ENCODE measurements around the gene C14orf39. TPM values are rescaled to one million over a fixed set of nuclear protein-coding genes. Genes with fewer than 3 reads are reported as not detected.

The C14orf39 gene, protein sequence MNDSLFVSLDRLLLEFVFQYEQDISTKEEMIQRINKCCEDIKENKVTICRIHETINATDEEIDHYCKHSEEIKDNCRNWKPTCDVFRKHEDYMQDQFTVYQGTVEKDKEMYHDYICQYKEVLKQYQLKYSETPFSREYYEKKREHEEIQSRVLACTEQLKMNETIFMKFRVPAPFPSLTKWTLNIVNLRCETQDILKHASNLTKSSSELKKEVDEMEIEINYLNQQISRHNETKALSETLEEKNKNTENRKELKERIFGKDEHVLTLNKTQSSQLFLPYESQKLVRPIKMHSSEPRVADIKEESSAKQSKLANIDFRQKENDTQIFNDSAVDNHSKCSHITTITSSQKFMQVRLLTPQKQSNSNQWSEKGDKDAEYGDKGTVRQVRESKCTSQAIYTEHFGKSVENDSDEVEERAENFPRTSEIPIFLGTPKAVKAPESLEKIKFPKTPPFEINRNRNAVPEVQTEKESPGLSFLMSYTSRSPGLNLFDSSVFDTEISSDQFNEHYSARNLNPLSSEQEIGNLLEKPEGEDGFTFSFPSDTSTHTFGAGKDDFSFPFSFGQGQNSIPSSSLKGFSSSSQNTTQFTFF
- 0.26 TPM in 1 of 2 replicates, not detected in the other for total RNA-seq

DNA sequence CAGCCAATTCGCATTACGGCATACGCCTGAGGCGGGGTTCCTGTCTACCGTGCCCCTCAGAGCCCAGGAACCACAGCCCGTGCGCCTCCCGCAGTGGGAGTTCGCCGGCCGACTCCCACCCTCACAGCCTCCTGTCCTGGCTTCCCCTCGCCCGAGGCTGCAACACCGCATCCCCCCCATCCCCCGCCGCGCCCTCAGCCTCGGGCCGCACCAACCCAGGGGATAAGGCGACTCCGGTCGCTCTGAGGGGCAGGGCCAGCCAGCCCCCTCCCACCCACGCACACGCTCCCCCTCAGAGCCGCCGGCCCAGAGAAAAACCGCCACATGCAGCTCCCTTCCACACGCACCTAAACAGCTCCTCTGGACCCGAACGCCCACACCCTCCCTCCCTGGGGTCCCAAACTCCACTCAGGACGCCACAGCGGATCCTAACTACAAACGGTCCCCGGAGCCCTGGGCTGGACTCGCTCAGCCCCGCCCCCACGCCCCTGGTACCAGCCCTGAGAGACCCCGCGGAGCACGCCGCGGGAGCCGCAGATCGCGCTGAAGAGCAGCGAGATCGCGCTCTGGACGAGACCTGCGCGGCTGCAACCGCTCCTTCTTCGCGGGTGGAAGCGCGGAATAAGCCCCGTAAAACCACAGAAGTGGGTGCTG is at the start of gene C14orf39:
TSS of gene C14orf39 (minus strand) at position 466 of the 654 bp plus-strand sequence. CDS start 985 bp downstream, outside the sequence.
- DNase-seq (ENCODE audit: low read depth, low spot score): no peak

DNA sequence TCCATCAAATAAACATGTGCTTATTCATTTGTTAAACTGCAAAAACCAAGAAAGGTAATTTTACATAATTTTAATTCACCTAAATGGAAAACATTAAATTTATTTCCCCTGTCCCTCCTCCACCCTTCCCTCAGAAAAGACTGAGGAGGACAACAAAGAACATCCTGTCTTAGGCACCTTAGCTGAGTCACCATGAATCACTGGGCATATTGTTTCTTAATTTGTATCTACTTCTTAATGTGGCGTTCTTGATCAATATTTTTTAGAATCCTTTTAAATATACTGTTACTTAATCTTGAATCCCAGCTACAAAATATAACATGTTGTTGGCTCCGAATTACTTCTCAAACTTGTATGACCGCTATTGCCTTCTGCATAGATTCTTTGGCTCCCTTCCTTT is 46.6 kb upstream of the C14orf39 start:
- DNase-seq (ENCODE audit: low read depth, low spot score): no peak

- DNase-seq (ENCODE audit: low read depth, low spot score): no peak
These were observed 29.8 kb upstream of the C14orf39 start for GRCh38 chr14:60515511-60516289.

DNA sequence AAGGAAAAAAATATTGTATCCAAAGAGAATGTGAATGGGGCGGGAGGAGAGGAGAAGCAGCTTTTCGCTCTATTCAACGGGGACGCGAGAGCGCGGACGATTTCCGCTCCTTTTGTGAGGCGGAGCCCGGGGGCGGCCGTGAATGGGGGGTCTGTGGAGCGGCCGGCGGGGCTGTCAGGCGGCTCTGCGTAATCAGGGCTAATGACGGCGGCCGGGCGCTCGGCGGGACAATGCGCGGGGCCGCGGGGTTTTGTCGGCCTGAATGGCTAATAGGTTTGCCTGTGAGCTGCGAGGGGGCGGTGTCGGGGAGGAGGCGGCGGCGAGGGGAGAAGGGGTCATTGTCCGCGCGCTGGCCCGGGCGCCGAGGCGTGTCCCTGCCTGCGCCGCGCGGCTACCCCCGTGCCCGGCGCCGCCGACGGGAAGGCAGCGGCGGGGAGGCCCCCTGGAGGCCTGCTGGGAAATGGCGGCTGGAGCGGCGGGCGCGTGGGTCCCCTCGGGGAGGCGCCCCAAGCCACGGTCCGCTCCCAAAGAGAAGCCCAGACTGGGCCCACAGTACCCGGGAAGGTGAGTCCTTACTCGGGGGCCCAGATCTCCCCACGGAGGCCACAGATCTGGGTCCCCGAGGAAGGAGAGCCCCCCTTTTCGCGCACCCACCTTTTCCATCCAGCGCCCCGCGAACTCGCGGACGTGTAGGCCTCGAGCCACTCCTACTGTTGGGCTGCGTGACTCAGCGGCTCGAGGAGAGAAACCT is 29.1 kb upstream of the C14orf39 start:
- DNase-seq (ENCODE audit: low read depth, low spot score): no peak

GRCh38 chr14:60514378-60514740 is 28.5 kb upstream of the C14orf39 start:
- DNase-seq (ENCODE audit: low read depth, low spot score): no peak

DNA sequence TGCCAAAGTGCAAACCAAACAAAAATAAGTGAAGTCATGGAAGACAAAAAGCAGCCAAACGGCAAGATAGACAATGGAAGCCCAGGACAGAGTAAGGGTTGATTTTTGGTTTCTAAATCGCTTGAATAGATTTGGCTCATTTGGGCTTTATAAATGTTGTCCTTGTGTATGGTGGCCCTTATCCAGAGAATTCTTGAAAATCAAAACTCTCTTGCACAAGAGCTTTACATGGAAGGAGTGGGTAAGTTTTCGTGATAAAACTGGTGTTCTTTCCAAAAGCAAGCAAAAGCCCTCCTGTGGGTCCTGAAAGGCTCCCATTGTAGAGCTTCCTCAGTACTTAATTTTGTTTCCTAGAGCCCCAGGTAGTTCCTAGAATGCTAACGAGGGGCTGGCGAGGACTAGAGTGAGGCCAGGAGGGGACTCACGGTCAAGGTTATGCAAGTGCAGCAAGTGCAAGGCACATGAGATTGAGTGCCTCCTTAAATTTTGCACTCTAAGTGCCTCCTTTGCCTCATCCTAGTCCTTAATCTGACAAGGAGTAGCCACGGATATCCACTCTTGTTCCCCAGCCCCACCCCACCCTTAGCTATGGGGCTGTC is 27.2 kb upstream of the C14orf39 start:
- DNase-seq (ENCODE audit: low read depth, low spot score): no peak

DNA sequence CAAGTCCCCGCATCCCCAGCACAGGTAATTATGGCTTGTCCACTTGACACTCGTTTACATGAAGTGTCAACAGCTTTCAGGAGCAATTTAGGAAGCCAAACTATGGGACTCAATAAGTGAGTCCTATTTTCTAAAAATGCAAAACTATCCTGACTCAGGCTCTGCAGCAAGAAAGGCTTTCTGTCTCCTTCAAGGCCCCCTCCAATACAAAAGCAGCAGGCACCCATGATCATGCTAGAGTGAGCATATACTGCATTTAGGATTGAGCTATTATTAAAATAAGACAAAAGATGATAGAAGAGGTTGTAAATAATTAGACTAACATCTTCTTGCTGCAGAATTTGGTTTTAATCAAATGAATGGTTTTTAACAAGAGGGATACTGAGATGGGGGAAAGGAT is 26.3 kb upstream of the C14orf39 start:
- DNase-seq (ENCODE audit: low read depth, low spot score): no peak

GRCh38 chr14:60510951-60511599 is 25.2 kb upstream of the C14orf39 start:
- no peak for DNase-seq (ENCODE audit: low read depth, low spot score)

DNA sequence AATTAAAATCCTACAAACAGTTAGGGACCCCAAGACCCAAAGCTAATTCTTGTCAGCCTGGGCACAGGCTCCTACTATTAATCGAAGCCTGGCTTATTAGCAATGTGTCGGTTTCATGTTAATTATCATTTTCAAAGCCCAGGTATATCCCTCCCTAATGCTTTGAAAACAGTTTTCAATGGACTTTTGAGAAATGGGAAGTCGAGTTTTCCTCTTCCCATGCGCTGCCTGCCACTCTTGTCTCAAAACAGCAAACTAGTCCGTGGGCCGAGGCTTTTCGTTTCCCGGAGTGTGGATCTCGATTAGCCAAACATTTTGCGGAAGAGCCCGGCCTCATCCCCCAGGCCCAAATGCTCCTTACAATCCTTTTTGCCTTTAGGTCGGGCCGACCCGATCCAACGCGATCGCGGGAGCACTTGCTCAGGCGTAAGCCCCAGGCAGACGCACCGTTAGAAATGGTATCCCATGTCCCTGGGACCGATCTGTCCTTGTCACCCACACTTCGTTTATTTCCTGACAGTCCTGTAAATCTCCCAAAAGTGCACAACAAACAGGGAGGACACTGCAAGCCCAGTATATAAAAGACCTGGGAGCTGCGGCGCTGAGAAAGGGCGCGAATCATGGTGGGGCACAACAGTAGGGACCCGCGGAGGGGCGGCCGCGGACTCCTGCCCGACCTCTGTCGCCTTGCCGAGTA is 24.5 kb upstream of the C14orf39 start:
- DNase-seq (ENCODE audit: low read depth, low spot score): no peak

GRCh38 chr14:60509438-60510253 is 23.8 kb upstream of the C14orf39 start:
- DNase-seq (ENCODE audit: low read depth, low spot score): no peak

DNA sequence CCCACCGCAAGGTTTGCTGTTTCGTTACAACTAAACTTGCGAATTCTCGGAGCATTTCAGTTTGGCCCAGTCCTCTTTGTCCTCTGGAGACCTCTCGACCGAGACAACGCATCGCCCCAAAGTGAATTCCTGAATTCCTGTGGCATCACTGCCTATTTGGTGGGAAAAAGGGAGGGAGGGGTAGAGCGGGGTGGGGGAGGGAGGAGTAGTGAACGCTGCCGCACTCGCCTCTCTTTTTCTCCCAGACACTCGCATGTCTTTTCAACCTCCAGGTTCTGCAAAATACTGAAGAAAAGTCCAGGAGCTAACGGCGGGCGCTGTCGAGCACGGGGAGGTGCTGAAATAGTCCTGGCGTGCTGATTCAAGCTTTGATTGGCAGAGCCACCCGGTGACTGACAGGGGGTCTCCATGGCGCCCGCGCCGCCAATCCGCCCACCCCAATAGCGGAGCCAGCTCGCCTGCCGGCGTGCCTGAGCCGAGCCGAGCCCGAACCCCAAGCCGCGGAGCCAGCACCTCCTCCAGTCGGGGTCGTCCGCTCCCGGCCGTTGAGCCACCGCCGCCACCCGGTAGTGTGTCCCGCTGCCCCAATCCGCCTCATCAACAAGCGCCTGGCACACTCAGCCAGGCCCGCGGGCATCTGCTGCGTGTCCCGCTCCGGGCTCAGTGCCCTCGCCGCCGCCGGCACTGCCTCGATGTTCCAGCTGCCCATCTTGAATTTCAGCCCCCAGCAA is 23.0 kb upstream of the C14orf39 start, which contains the start of gene SIX6:
TSS of gene SIX6 (plus strand) at position 440 of the 731 bp plus-strand sequence. CDS start at position 693, 253 bp downstream.
- no peak for DNase-seq (ENCODE audit: low read depth, low spot score)

- DNase-seq (ENCODE audit: low read depth, low spot score): no peak
These were observed 22.5 kb upstream of the C14orf39 start for GRCh38 chr14:60508363-60508706.

DNA sequence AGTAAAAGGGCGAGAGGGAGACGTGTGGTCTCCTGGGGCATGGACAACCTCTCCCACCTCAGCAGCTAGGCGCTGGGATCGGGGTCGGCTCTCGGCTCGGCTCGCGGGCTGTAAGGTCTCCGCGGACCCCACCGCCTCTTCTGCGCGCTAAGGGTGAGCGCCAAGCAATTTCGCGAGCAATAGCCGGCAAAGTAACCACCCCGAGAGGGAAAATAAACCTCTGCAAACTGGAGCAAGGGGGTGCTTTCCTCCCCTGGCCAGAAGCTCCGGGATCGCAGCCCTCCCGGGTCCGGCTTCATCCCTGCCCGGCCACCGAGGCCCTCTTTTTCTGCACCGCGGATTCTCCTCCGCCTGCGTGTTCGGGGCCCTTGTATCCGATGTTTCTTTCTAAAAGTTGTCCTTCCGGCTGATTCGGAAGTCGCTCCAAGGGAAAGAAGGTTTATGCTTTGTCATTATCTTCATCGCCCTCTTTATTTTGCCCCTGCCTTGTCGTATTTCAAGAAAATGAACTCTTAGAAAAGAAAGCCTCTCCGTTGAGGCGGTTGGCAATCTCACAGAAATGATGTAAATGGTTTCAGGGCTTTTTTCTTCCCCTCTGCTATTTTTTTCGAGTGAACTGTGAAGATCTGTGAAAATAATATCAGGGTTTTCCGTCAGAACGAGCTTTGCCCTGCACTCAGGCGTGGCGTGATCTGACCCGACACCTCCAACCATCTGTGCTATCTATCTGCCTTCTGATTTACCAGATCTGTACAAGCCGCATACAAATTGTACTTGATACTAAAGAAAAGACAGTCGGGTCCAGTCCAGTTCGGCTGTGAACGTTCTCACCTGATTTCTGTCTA is 21.3 kb upstream of the C14orf39 start:
- DNase-seq (ENCODE audit: low read depth, low spot score): no peak

DNA sequence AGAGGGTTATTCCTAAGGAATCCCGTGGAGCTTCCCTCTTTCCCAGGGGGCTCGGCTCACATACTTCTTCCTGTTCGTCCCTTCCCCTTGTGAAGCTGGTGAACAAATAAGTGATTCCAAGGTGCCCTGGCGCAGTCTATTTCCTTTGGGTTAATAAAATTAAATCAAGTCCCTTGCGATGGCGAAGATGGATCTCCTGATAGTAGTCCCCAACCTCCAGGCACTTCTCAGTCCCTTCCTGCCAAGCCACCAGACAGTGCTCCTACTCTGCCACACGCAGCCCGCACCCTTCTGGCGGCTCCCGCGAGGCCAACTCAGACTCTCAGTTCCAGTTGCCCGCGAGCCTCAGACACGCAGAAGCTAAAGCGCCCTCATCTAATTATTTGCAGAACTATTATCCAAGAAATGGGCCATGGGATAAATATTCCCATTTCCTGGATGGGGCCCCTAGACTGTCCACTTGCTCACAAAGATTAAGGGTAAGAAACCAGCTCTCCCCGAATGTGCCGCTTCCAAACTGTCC is 20.7 kb upstream of the C14orf39 start:
- DNase-seq (ENCODE audit: low read depth, low spot score): no peak

DNA sequence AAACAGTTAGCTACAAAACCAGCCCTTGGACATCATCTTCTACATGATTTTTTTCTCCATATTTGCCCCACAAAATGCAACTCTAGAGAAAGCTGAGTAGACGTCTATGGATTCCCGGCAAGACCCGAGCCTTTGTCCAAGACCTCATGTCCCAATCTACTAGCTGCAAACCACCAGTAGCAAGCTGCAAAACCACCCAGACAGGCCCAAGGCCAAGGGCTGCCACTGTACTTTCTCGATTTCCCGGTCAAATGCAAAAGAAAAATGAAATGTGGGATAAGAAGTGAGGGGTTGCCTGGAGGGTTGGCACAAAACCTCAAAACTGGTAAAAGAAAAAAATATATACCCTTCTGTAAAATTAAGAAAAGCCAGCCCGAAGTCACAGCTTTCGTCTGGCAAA is 20.1 kb upstream of the C14orf39 start:
- DNase-seq (ENCODE audit: low read depth, low spot score): no peak

DNA sequence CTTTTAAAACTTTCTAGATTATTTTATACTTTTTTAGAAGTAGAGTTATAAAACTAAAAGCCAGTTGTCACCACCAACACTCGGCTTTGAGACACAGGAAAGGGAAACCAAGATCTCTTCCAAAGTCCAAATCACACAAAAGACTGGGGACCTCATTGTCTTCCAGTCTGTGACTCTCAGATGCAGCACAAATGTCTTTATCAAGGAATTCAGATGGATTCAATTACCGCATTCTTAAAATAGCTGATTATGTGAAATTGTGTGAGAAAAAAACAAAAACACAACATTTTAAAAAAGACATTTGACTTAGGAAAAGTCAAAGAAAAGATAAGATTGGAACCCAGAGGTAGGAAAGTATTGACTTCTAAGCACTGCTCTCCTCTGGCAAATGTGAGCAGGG is 19.6 kb upstream of the C14orf39 start:
- no peak for DNase-seq (ENCODE audit: low read depth, low spot score)

DNA sequence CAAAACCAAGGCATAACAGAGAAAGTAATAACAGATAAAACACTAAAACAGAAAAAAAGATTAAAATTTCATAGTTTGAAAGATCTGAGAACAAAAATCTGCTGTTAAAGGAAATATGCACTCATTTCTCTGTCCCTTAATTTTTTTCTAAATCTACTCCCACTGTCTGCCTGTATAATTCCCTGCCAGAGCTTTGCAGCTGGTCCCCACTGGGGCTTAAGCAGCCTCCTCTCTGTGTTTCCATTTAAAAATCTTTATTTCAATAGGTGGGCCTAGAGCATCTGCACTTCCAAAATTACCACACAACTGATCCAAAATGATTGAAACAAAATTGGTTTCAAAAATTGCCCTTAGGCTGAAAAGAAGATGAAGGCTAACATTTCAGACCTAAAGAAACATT is 16.7 kb upstream of the C14orf39 start:
- DNase-seq (ENCODE audit: low read depth, low spot score): no peak

Data from pulmonary artery endothelial cell (primary cell).